ENCODE results near the gene RETREG2. TPM values are rescaled to one million over a fixed set of nuclear protein-coding genes. Genes with fewer than 3 reads are reported as not detected.

Gene RETREG2
- total and polyA plus RNA-seq, 2 of the 8 experiments (the other 6 are each of a cell fraction or from before 2014, with no cell fraction given) = 51.3 to 67.4 TPM

DNA sequence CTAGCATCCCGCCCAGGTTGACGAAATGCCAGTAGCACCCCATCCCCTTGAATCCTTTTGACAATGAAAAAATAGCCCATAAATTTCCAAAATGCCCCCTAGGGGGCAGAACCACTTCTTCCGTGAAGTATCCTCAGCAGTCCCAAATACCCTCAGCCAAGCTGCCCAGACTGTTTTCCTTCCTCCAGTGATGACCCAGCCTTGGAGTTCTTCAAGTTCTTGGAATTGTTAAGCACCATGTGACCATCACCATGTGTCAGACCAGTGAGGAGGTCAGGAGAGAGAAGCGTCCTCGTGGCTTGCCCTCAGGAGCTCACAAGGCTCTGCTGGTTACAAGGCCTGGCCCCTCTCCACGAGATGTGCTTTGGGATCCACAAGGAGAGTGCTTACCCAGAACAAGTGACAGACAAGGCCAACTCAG is 6.8 kb upstream of the RETREG2 start (continued):
- TF ChIP-seq, protein P1, sequence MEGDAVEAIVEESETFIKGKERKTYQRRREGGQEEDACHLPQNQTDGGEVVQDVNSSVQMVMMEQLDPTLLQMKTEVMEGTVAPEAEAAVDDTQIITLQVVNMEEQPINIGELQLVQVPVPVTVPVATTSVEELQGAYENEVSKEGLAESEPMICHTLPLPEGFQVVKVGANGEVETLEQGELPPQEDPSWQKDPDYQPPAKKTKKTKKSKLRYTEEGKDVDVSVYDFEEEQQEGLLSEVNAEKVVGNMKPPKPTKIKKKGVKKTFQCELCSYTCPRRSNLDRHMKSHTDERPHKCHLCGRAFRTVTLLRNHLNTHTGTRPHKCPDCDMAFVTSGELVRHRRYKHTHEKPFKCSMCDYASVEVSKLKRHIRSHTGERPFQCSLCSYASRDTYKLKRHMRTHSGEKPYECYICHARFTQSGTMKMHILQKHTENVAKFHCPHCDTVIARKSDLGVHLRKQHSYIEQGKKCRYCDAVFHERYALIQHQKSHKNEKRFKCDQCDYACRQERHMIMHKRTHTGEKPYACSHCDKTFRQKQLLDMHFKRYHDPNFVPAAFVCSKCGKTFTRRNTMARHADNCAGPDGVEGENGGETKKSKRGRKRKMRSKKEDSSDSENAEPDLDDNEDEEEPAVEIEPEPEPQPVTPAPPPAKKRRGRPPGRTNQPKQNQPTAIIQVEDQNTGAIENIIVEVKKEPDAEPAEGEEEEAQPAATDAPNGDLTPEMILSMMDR (IDR thresholded peaks at IDR 0.05; ENCODE audit: control extremely low read depth in 1 of 3, insufficient read depth in 1 of 3, low read depth in 1 of 3, low read length in 3 of 3) = peak; percentile 19 to 62 (median 58)
- TF ChIP-seq, protein P2, sequence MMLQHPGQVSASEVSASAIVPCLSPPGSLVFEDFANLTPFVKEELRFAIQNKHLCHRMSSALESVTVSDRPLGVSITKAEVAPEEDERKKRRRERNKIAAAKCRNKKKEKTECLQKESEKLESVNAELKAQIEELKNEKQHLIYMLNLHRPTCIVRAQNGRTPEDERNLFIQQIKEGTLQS (IDR thresholded peaks at IDR 0.05; ENCODE audit: insufficient read depth, low read depth, low read length) = no peak
- TF ChIP-seq ZNF274 (IDR thresholded peaks at IDR 0.05; ENCODE audit: borderline replicate concordance, extremely low read depth, low read length) (no peak), RAD21 (IDR thresholded peaks at IDR 0.05 in 1 of 2, conservative IDR thresholded peaks at IDR 0.05 in 1 of 2; ENCODE audit: low read depth in 2 of 2, low read length in 2 of 2) (peak; percentile 47 to 57)

Measured in H1 (cell line).